HepG2 (cell line): ENCODE measurements around the gene GNL1. TPM values are rescaled to one million over a fixed set of nuclear protein-coding genes. Genes with fewer than 3 reads are reported as not detected.

Source experiments
- ARNT2 ChIP-seq: sonication (generic); formaldehyde crosslinking; IDR thresholded peaks from 2 replicates; pipeline ENCODE4 v1.8.0; 2022; ENCODE audit warnings: mild to moderate bottlenecking, low read depth, missing genetic modification reagents, moderate library complexity
- ELF3 ChIP-seq: IDR thresholded peaks from 2 replicates; pipeline ENCODE4 v1.6.1; 2016; ENCODE audit warnings: missing genetic modification reagents, missing compliant biosample characterization
- IRF9 ChIP-seq: sonication (generic); formaldehyde crosslinking; IDR thresholded peaks from 2 replicates; pipeline ENCODE4 v1.8.0; 2022; ENCODE audit warnings: missing genetic modification reagents, mild to moderate bottlenecking, borderline replicate concordance
- KAT8 ChIP-seq: IDR thresholded peaks from 2 replicates; pipeline ENCODE4 v1.6.1; 2016; ENCODE audit warnings: missing genetic modification reagents, missing compliant biosample characterization
- LRRFIP1 ChIP-seq: sonication (generic); formaldehyde crosslinking; conservative IDR thresholded peaks from 2 replicates; pipeline ENCODE4 v1.4.0; 2020; ENCODE audit warnings: missing genetic modification reagents
- MXI1 ChIP-seq: IDR thresholded peaks from 3 replicates; pipeline ENCODE4 v1.6.1; 2012; ENCODE audit warnings: low read depth, low read length, inconsistent platforms, borderline replicate concordance
- NFE2L2 ChIP-seq: fragments of 150-350 bp; IDR thresholded peaks from 2 replicates; pipeline ENCODE4 v1.6.1; 2014; ENCODE audit warnings: low read length
- PHF8 ChIP-seq: sonication (generic); formaldehyde crosslinking; IDR thresholded peaks from 2 replicates; pipeline ENCODE4 v1.5.0; 2020; ENCODE audit warnings: missing genetic modification reagents
- SOX5 ChIP-seq: IDR thresholded peaks from 2 replicates; pipeline ENCODE4 v1.6.1; 2016; ENCODE audit warnings: borderline replicate concordance
- TBX2 ChIP-seq: sonication (generic); formaldehyde crosslinking; IDR thresholded peaks from 2 replicates; pipeline ENCODE4 v1.5.0; 2020; ENCODE audit warnings: missing genetic modification reagents, mild to moderate bottlenecking, borderline replicate concordance
- ZBTB1 ChIP-seq: sonication (generic); formaldehyde crosslinking; IDR thresholded peaks from 2 replicates; pipeline ENCODE4 v1.4.0; 2020; ENCODE audit warnings: missing genetic modification reagents, borderline replicate concordance
- ZNF253 ChIP-seq: sonication (generic); formaldehyde crosslinking; IDR thresholded peaks from 2 replicates; pipeline ENCODE4 v1.8.0; 2022; ENCODE audit warnings: mild to moderate bottlenecking, missing genetic modification reagents, borderline replicate concordance
- ZNF281 ChIP-seq: sonication (generic); formaldehyde crosslinking; IDR thresholded peaks from 2 replicates; pipeline ENCODE4 v1.4.0; 2020; ENCODE audit warnings: missing genetic modification reagents, borderline replicate concordance
- ZNF333 ChIP-seq: sonication (generic); formaldehyde crosslinking; IDR thresholded peaks from 2 replicates; pipeline ENCODE4 v1.4.0; 2020; ENCODE audit warnings: mild to moderate bottlenecking, missing genetic modification reagents, borderline replicate concordance
- ZNF513 ChIP-seq: sonication (generic); formaldehyde crosslinking; conservative IDR thresholded peaks from 2 replicates; pipeline ENCODE4 v1.5.0; 2020; ENCODE audit warnings: missing genetic modification reagents
- ZNF550 ChIP-seq: sonication (generic); formaldehyde crosslinking; IDR thresholded peaks from 2 replicates; pipeline ENCODE4 v1.4.0; 2020; ENCODE audit warnings: mild to moderate bottlenecking, missing genetic modification reagents, borderline replicate concordance
- ZNF605 ChIP-seq: sonication (generic); formaldehyde crosslinking; IDR thresholded peaks from 2 replicates; pipeline ENCODE4 v1.8.0; 2022; ENCODE audit warnings: mild to moderate bottlenecking, missing genetic modification reagents
- ZNF850 ChIP-seq: sonication (generic); formaldehyde crosslinking; conservative IDR thresholded peaks from 2 replicates; pipeline ENCODE4 v1.9.0; 2021; ENCODE audit warnings: mild to moderate bottlenecking, missing genetic modification reagents
- polyA plus RNA-seq, 8 experiments: library from polyadenylated mRNA; depleted of rRNA in 3 of 8; stranded (reverse) in 7 of 8; unstranded in 1 of 8; fragments of >200 nt; fragmentation: Illumina TruSeq in 4 of 8; extraction: Trizol in 4 of 8; gene quantifications; 2 replicates each; pipeline versions ENCODE4 v1.2.1 to v1.2.3, GENCODE V29; 2011 to 2016; ENCODE audit warnings: low read depth in 4 of 8, missing spikeins in 1 of 8, mixed read lengths in 1 of 8; ENCODE audit not compliant: insufficient read depth in 1 of 8
- total RNA-seq, 5 experiments: library from RNA; depleted of rRNA; stranded (reverse); fragments of >200 nt; fragmentation: Illumina TruSeq; extraction: Trizol; gene quantifications; 2 replicates each; pipeline ENCODE4 v1.2.3, GENCODE V29; 2016; ENCODE audit warnings: low read depth in 1 of 5

Gene GNL1
- total and polyA plus RNA-seq, 2 of the 13 experiments (the other 11 are each of a cell fraction or from before 2014, with no cell fraction given), result 35.0 to 55.6 TPM

- TF ChIP-seq TBX2 (peak; percentile 84), ZNF850 (CRISPR knock-in tag) (no peak), SOX5 (no peak; the same call in 1 of the 2 replicates), LRRFIP1 (CRISPR knock-in tag) (no peak), IRF9 (CRISPR knock-in tag) (0 out of 2 replicates have a peak, but pooled peaks have one; percentile 73), ZNF513 (CRISPR knock-in tag) (peak; percentile 97; the same call in 1 of the 2 replicates), ZNF253 (peak; percentile 92; the same call in 1 of the 2 replicates), ELF3 (CRISPR knock-in tag) (0 out of 2 replicates have a peak, but pooled peaks have one; percentile 5), NFE2L2 (no peak), ZBTB1 (peak; percentile 12; the same call in 1 of the 2 replicates), ZNF605 (no peak; the same call in 1 of the 2 replicates), ZNF550 (no peak), PHF8 (CRISPR knock-in tag) (peak; percentile 58), ZNF281 (CRISPR knock-in tag) (0 out of 2 replicates have a peak, but pooled peaks have one; percentile 7), MXI1 (no peak; the same call in 1 of the 3 replicates), ZNF333 (no peak; the same call in 1 of the 2 replicates), KAT8 (CRISPR knock-in tag) (no peak), ARNT2 (CRISPR knock-in tag) (peak; percentile 76; the same call in 1 of the 2 replicates)
These were observed at the start of gene GNL1 (continued) for GRCh38 chr6:30556066-30556905.
